Ishikawa (cell line): ENCODE data around the gene NIPSNAP3A.

ENCODE experiments used
- CEBPB ChIP-seq: IDR thresholded peaks from 2 replicates; pipeline ENCODE4 v1.6.1; 2012
- CREB1 ChIP-seq: IDR thresholded peaks from 2 replicates; pipeline ENCODE4 v1.6.1; 2012; ENCODE audit warnings: low read depth
- EGR1 ChIP-seq: IDR thresholded peaks from 2 replicates; pipeline ENCODE4 v1.6.1; 2012
- EP300 ChIP-seq: IDR thresholded peaks from 2 replicates; pipeline ENCODE4 v1.6.1; 2012; ENCODE audit warnings: borderline replicate concordance
- FOXM1 ChIP-seq: IDR thresholded peaks from 2 replicates; pipeline ENCODE4 v1.6.1; 2012; ENCODE audit warnings: low read depth, borderline replicate concordance
- NFIC ChIP-seq: IDR thresholded peaks from 2 replicates; pipeline ENCODE4 v1.6.1; 2012
- RAD21 ChIP-seq: IDR thresholded peaks from 2 replicates; pipeline ENCODE4 v1.6.1; 2012; ENCODE audit warnings: low read depth
- TAF1 ChIP-seq: IDR thresholded peaks from 2 replicates; pipeline ENCODE4 v1.6.1; 2012; ENCODE audit warnings: low read depth, mild to moderate bottlenecking
- TCF12 ChIP-seq: IDR thresholded peaks from 2 replicates; pipeline ENCODE4 v1.6.1; 2012; ENCODE audit warnings: low read depth
- TEAD4 ChIP-seq: IDR thresholded peaks from 2 replicates; pipeline ENCODE4 v1.6.1; 2012
- YY1 ChIP-seq: IDR thresholded peaks from 2 replicates; pipeline ENCODE4 v1.6.1; 2012; ENCODE audit warnings: low read depth
- ZBTB7A ChIP-seq: IDR thresholded peaks from 2 replicates; pipeline ENCODE4 v1.6.1; 2012; ENCODE audit warnings: low read depth
- TF ChIP-seq, protein P1 (sequence below): IDR thresholded peaks from 2 replicates; pipeline ENCODE4 v1.6.1; 2012
- TF ChIP-seq, protein P2 (sequence below): IDR thresholded peaks from 2 replicates; pipeline ENCODE4 v1.6.1; 2012; ENCODE audit warnings: low read depth, mild to moderate bottlenecking
- TF ChIP-seq, protein P3 (sequence below): IDR thresholded peaks from 2 replicates; pipeline ENCODE4 v1.6.1; 2012

Gene NIPSNAP3A

DNA sequence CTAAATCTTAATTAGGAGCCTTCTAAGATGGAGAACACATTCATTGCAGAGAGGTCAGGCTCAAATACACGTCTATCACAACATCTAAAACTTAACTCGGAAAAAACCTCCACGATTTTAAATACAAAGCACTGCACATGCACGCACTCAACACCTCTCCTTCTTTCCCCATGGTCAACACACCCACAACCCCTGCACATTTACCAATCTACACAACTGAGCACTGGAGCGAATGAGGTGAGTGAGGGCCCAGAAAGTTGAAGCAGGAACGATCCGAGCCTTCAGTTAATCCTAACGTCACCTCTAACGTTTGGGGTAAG, 278 bp upstream of the NIPSNAP3A start:
- TF ChIP-seq EP300: no peak
- TF ChIP-seq, protein P1, sequence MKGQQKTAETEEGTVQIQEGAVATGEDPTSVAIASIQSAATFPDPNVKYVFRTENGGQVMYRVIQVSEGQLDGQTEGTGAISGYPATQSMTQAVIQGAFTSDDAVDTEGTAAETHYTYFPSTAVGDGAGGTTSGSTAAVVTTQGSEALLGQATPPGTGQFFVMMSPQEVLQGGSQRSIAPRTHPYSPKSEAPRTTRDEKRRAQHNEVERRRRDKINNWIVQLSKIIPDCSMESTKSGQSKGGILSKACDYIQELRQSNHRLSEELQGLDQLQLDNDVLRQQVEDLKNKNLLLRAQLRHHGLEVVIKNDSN: no peak
- TF ChIP-seq CREB1: no peak
- TF ChIP-seq EGR1: no peak
- TF ChIP-seq, protein P2, sequence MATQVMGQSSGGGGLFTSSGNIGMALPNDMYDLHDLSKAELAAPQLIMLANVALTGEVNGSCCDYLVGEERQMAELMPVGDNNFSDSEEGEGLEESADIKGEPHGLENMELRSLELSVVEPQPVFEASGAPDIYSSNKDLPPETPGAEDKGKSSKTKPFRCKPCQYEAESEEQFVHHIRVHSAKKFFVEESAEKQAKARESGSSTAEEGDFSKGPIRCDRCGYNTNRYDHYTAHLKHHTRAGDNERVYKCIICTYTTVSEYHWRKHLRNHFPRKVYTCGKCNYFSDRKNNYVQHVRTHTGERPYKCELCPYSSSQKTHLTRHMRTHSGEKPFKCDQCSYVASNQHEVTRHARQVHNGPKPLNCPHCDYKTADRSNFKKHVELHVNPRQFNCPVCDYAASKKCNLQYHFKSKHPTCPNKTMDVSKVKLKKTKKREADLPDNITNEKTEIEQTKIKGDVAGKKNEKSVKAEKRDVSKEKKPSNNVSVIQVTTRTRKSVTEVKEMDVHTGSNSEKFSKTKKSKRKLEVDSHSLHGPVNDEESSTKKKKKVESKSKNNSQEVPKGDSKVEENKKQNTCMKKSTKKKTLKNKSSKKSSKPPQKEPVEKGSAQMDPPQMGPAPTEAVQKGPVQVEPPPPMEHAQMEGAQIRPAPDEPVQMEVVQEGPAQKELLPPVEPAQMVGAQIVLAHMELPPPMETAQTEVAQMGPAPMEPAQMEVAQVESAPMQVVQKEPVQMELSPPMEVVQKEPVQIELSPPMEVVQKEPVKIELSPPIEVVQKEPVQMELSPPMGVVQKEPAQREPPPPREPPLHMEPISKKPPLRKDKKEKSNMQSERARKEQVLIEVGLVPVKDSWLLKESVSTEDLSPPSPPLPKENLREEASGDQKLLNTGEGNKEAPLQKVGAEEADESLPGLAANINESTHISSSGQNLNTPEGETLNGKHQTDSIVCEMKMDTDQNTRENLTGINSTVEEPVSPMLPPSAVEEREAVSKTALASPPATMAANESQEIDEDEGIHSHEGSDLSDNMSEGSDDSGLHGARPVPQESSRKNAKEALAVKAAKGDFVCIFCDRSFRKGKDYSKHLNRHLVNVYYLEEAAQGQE: no peak
- no peak for TF ChIP-seq TCF12
- no peak for TF ChIP-seq TEAD4
- no peak for TF ChIP-seq TAF1
- TF ChIP-seq, protein P3, sequence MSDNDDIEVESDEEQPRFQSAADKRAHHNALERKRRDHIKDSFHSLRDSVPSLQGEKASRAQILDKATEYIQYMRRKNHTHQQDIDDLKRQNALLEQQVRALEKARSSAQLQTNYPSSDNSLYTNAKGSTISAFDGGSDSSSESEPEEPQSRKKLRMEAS: 0 out of 2 replicates have a peak, but pooled peaks have one; percentile 21

GRCh38 chr9:104748359-104749031, 1.0 kb downstream of the NIPSNAP3A start:
- TF ChIP-seq, protein P1: no peak
- TF ChIP-seq FOXM1 (no peak), NFIC (no peak), YY1 (no peak), ZBTB7A (no peak), RAD21 (no peak), CEBPB (no peak), EP300 (no peak), TCF12 (no peak)
- TF ChIP-seq, protein P2: no peak
- TF ChIP-seq, protein P3: no peak

GRCh38 chr9:104750185-104750767, 2.8 kb downstream of the NIPSNAP3A start:
- TF ChIP-seq YY1: no peak
- TF ChIP-seq, protein P2: no peak
- no peak for TF ChIP-seq TCF12
- TF ChIP-seq, protein P1: no peak
- no peak for TF ChIP-seq TAF1
- no peak for TF ChIP-seq FOXM1
- no peak for TF ChIP-seq ZBTB7A
- TF ChIP-seq RAD21: no peak
- TF ChIP-seq EP300: no peak
- no peak for TF ChIP-seq NFIC
- TF ChIP-seq, protein P3: no peak
- no peak for TF ChIP-seq CEBPB
- no peak for TF ChIP-seq TEAD4
- TF ChIP-seq CREB1: no peak
- TF ChIP-seq EGR1: no peak

GRCh38 chr9:104758974-104759373, 11.5 kb downstream of the NIPSNAP3A start:
- TF ChIP-seq RAD21: no peak
- no peak for TF ChIP-seq EP300
- TF ChIP-seq TAF1: no peak
- TF ChIP-seq FOXM1: no peak
- no peak for TF ChIP-seq TCF12
- TF ChIP-seq ZBTB7A: no peak
- TF ChIP-seq, protein P1: no peak
- TF ChIP-seq, protein P3: no peak
- TF ChIP-seq NFIC: no peak
- TF ChIP-seq EGR1: no peak
- TF ChIP-seq YY1: no peak
- TF ChIP-seq CREB1: no peak
- TF ChIP-seq, protein P2: no peak
- no peak for TF ChIP-seq CEBPB
